CD4-positive, alpha-beta T cell treated with Interleukin-15 for 4 hours (primary cell): ENCODE measurements around the gene CMTM1.
A peak's percentile ranks its signal among the peaks of the same experiment; 100 is the strongest.

Source experiments
- DNase-seq: peaks from one replicate; pipeline ENCODE4 v3.0.0-alpha.2; 2020; ENCODE audit warnings: low spot score

The CMTM1 gene

DNA sequence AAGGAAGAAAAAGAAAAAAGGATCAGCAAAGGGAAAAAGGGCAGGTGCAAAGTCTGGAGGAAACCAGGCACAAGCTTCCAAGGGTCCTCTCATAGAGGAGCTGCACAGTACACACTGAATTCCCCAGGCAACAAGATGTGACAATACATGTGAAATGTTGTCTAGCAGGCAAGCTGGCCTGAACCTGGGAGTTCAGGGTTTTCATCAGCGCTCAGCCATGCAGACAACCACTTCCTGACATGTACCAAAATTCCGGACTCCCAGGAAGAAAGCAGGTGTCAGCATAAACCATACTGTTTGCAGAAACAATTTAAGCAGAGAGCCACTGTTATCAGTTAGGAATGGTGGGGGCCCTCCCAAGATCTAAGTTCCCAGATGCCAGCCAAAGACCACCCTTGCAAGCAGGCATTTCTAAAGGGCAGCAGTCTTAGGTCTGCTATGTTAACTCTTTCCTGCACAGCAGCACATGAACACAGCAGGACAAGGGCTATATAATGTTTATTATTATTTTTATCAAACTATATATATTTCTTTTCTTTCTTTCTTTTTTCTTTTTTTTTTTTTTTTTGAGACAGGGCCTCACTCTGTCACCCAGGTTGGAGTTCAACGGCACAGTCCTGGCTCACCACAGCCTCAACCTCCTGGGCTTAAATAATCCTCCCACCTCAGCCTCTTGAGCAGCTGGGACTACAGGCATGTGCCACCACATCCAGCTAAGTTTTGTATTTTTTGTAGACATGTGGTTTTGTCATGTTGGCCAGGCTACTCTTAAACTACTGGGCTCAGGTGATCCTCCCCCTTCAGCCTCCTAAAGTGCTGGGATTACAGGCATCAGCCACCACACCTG, 26.4 kb upstream of the CMTM1 start:
- DNase-seq: peak; percentile 25

DNA sequence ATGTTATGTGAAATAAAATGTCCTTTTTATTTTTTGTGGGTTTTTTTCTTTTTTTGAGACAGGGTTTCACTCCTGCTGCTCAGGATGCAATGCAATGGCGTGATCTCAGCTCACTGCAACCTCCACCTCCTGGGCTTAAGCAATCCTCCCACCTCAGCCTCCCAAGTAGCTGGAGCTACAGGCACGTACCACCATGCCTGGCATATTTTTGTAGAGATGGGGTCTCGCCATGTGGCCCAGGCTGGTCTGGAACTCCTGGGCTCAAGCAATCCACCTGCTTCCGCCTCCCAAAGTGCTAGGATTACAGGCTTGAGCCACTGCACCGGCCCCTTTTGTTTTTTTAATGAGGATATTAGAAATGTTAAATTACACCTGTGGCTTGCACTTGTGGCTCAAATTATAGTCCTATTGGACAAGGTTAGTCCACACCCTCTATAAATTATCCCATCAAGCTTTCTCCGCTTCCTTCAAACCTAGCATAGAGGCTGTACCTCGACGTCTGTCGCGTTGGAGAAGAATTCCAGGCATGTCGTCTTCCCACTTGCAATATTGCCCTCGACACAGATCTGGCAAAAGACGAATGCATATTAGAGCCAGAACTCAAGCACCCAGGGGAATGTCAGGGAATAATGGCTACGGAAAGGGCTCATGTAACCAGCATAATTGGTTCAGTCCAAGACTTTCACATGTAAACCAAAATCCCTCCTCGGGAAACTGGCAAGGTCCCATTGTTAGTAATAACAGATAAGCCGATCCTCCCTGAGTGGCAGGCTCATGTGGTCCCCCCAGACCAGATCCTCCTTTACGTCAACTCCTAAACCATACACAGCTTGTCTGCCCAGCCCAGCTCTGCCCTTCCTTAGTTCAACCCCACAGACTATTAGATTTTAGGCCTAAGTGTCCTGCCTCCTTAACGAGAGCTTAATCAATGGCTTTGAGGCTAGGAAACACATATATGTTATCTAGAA, 24.6 kb upstream of the CMTM1 start:
- DNase-seq: no peak

DNA sequence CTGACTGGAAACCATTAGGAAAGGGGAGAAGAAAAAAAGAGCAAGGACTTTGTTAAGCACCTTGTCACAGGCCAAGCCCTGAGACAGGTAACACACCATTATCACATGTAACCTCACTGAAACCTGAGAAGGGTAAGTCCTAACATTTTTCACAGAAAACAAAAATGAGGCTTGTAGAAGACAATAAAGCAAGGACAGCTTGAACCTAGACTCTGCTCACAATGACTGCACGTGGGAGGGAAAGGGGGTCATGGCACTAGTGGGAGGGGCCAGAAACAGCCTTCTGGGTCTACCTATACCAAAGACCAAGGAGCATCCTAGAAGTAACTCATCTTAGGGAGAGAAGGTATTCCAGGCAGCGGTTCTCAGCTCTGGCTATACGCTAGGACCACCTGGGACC, 23.8 kb upstream of the CMTM1 start:
- DNase-seq: no peak

DNA sequence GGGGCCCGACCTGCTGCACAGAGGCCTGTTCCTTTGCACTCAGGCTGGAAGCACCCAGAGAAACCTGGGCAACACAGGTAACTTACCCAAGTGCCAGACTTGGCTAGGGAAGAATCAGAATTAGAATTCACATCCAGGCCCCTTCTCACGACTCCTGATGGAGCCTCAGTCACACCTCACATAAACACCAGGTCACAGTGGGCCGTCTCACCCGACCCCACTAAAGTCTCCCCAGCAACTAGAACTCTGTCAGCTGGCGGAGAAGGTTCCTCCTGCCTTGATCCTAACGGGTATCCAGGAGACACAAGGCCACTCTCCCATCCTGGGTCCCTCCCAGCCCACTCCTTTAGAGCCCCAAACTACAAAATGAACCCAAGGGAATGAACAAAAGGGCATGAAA, 22.7 kb upstream of the CMTM1 start:
- DNase-seq: no peak

- no peak for DNase-seq
These were observed 22.1 kb upstream of the CMTM1 start for GRCh38 chr16:66544016-66544757.

DNA sequence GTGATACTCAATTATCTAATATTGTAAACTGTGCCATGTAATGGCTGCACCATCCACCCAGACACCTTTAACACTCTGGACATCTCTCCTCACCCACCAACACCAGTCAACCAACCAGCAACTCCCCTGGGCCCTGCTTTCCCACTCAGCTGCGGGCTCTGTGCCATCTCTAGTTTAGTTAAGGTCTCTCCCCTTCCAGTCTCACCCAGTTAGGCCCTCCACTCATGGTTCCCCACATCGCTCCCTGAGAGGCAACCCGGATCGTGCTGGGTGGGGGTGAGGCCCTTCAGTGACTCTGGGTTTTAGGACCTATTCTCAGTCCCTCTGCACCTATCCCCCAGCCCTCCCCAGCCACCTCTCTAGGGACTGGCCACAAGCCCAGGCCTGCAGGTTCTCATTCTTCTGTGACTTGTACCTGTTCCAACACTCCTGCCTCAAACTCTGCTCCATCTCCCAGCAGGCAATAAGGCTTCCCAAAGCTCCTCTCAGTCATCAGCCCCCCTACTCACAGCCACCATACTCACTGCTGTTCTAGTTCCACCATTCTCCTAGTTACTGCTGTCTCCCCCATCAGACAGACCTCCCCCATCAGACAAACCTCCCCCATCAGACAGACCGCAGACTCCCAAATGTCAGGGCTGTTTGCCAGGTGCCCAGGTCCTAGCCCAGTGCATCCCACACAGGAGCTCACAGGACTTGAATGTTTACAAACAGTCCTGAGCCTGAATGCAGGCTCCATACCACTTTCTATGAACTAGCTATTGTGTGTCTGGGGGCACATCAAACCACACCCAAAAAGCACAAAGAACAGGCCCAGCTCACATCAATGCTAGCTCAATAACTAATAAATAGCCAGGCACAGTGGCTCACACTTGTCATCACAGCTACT, 18.9 kb upstream of the CMTM1 start:
- DNase-seq: no peak

DNA sequence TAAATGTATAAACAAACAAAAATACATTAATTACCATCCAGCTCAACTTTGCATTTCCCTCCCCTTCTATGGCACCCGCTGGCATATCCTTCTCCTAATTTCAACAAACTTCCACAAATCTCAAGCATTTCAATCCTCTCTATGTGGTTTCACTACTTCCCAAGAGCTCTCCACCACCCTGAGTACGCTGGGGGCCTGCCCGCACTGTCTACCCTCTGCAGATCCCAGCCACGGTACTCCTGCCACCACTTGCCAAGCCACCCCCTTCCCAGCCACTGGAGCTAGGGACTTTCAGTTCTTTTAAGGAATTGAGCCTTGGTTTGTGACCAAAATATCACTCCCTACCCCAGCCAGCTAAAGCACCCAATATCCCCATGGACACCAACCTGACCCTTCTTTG, 18.2 kb upstream of the CMTM1 start:
- DNase-seq: no peak

DNA sequence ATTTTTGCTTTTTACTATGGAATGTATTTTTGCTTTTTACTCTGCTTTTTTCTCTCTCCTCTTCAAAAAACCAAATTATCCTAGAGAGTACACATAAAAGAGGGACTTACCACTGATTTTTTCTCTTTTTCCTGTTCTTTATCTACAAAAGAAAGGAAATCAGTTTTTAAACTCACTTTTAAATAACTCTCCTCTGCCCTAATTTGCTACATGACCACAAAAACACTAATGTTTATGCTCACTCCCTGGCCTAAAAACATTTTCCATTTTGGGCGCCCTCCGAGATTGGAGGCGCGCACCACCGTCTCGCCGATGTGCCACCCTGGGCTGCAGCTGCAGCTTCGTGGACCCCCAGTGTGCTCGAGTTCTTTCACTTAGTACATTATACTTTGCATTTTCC, 17.4 kb upstream of the CMTM1 start:
- DNase-seq: no peak

- DNase-seq: peak; percentile 37
These were observed 16.7 kb upstream of the CMTM1 start, which contains the start of gene TK2 for GRCh38 chr16:66549284-66550131. Gene TK2 (minus strand): TSS chr16:66550122. CDS start chr16:66550061, 61 bp downstream.

- DNase-seq: peak; percentile 69
These were observed 14.9 kb upstream of the CMTM1 start for GRCh38 chr16:66551348-66551759.

DNA sequence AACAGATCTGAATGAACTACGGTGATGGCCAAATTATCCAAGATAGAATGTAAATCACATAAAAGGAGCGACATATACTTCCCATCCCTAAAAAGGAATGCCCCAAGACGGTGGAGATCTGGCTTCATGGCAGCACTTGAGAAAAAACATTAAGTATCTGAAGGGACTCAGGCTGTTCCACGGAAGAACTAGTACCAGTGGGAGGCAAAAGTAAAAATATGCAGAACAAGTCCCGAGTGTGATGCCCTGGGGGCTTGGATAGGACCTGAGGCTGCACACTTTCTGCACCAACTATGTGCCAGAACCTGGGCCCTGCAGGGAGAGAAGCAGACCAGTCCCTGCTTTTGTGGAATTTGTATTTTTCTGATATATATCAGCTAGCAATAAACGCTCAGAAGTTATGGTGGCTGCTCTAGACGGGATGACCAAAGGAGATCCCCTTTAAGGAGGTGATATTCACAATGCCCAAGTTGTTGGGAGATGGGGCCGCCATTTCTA, 14.4 kb upstream of the CMTM1 start:
- no peak for DNase-seq

DNA sequence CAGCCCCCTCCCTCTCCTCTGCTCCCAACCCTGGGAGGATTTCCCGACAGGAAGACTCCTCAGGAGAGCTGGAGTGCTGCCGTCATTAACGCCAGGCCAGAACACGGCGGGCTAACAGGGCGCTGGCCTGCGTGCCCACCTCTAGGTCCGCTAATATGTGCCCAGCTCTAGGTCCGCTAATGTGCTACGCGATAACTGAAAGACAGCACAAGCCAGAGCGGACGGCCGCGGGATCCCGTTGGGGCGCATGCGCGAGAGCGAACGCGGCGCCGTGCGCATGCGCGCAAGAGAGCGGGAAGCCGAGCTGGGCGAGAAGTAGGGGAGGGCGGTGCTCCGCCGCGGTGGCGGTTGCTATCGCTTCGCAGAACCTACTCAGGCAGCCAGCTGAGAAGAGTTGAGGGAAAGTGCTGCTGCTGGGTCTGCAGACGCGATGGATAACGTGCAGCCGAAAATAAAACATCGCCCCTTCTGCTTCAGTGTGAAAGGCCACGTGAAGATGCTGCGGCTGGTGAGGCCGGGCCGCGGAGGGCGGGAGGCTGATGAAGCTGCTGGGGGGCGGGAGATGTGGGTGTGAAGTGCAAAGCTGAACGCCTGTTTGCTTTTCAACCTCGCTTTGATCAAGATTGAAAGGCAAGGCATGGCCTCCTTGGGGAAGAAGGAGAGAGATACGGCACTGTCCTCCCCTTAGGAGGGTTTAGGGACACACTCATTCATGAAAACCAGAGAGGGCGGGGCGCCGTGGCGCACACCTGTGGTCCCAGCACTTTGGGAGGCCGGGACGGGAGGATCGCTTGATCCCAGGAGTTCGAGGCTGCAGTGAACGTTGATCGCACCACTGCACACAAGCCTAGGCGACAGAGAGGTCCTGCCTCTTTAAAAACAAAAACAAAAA, 13.7 kb upstream of the CMTM1 start, which contains the start of gene CKLF:
TSS of gene CKLF (plus strand) at position 291 of the 892 bp plus-strand sequence. CDS start at position 431, 140 bp downstream.
- peak; percentile 93 for DNase-seq

DNA sequence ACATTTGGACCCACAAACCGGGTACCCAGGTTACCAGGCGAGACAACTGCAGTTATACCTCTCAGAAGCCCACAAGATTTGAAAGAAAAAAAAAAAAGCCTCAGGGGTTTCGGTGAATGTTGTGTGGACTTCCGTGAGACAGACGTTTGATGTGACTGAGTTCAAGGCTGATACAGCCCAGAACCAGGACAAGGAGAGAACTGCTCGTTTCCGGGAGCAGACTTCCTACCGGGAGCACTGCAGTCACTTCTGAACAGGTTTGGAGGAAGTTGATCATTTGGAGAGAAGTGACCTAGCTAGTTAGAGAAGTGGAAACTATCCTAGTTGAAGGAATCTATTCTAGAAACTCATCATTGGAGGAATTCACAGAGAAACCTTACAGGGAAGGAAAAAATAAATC, 13.0 kb upstream of the CMTM1 start:
- peak; percentile 25 for DNase-seq

DNA sequence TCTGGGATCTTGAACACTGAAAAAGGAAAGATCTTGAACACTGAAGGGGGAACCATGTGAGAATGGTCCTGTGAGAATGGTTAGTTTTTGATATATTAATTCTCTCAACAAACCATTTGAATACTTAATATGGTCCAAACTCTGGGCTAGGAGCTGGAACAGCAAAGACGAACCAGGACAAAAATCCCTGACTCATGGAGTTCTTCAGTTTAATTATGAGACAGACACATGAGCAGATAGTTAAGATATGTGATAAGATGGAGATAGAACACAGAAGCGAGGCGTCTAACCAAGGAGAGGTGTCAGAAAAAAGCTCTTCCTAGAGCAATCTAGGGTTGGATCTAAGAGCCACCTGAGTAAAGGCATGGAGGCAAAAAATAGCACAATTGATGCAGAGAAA, 12.2 kb upstream of the CMTM1 start:
- no peak for DNase-seq

DNA sequence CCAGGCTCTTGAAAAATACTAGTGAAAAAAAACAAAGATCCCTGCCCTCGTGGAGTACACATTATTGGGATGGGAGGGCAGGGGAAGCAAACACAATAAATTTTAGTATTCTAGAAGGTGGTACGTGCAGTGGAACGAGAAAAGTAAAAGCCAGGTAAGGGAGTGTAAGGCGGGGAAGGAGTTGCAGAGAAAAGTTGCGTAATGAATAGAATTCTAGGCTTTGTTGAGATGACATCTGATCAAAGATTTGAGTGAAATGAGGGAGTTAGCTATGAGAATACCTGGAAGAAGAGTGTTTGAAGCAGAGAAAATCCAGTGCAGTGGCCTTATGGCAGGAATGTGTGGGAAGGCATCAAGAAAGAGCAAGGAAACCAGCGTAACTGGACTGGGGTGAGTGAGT, 11.7 kb upstream of the CMTM1 start:
- DNase-seq: no peak

GRCh38 chr16:66560107-66560506, 6.1 kb upstream of the CMTM1 start:
- DNase-seq: no peak

DNA sequence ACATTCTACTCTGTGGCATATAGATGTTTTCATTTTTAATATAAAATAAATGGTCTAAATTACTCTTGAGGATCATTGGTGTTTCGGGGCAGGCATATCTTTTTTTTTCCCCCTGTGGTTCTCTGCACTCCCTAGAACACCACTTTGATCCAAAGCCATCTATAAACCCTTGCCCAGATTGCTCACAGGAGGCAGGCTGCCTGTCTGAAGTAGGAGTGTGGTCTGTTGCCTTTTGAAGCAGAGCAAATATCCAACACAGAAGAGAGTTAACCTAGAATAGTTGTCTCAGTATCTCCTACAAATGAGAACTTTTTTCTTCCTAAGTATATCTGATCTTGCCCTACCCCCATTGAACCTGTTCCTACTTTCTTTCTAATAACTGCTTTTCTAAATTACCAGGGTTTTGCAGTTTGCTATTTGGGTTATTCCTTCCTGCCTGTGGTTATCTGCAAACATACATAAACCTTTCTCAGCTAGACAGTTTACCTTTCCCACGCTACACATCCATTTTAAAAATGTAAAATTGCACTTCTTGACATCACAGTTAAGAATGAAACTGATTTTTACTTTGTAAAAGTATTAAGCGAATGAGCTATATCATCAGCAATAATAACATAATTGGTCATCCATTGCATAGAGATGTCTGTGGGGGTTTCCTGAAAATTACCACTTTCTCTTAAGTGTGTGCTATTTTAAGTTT, 4.7 kb upstream of the CMTM1 start:
- DNase-seq: no peak

DNA sequence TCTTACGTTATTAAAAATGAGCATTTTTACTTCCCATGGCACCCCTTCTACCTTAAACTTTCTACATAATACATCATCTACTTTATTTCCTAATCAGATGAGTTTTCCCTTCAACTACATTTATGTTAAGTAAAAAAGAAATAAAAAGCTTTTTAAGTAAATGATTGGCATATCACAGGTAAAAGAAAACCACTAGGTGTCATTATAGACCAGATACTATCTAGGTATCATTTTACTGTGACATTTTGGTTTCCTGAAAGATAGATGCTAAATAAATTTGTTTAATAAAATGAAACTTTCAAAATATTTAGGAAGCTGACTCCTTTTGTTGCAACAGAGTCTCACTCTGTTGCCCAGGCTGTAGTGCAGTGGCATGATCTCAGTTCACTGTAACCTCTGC, 3.8 kb upstream of the CMTM1 start:
- peak; percentile 20 for DNase-seq
